NCI-H345 treated with DMSO at 0.1 percent for 48 hours (cell line): ENCODE data around the gene RAP1GAP.
"Not testable (repeated sequence)": the region's sequence is repeated elsewhere in the genome, so short reads cannot be mapped to it uniquely, and the experiment has no call there.

Source experiments
- DNase-seq: peaks from one replicate; lab custom pipeline; 2025; ENCODE audit not compliant: unreplicated experiment; lab: John Stamatoyannopoulos, UW

Gene RAP1GAP

GRCh38 chr1:21680381-21680780 is 11.2 kb upstream of the RAP1GAP start:
- DNase-seq: no peak

- no peak for DNase-seq
Measured at GRCh38 chr1:21677168-21677567, 8.0 kb upstream of the RAP1GAP start.

DNA sequence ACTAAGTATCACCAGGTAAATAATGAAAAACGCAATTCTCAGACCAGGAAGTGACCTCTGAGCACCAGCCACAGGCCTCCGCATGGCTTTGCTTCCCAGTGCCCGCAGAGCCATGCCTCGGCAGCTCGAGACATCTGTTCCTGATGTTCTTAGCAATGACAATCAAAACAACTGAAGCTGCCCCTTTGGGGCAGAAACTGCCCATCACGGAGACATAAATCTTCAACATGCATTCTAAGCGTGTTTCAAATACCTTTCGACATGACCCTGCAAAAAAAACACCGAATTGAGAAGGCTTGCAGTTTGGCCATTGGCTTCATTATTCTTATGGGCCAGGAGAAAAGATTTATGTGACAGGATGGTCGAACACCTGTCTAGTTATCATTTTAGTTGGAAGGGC is 5.8 kb upstream of the RAP1GAP start:
- DNase-seq: no peak

DNA sequence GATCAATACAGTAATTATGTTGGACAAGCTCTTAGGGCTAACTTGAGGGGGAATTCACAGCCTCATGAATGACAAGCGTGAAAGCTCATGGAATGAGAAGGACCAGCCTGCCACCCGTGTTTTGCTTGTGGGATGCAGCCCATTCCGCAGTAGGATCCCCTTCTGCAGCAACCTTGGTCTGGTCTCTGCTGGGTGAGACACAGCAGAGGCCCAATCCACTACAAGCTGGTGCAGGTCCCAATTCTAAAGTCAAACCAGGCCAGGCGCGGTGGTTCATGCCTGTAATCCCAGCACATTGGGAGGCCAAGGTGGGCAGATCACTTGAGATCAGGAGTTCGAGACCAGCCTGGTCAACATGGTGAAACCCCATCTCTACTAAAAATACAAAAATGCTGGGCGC is 4.7 kb upstream of the RAP1GAP start:
- not testable (repeated sequence) for DNase-seq

- DNase-seq: no peak
Measured at GRCh38 chr1:21673277-21673780, 4.2 kb upstream of the RAP1GAP start.

GRCh38 chr1:21672478-21673276 is 3.5 kb upstream of the RAP1GAP start:
- no peak for DNase-seq

DNA sequence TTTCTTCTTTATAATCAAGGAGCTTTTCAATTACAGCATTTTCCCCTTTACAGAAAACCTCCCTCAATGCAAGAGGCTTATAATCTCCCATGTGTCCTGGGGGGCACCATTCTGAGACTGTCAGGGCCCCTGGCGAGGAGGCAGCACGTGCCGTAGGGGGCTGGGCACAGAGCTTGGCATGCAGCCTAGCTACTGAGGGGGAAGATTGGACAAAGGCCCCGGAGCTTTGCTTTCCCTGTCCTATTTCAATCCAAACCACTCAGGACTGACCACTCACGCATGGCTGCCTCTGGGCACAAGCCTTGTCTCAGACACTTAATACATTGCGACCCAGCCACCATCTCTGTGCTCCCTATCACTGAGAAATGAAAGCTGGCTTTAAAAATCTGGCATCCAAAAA is 2.8 kb upstream of the RAP1GAP start:
- DNase-seq: no peak

- DNase-seq: no peak
Measured at GRCh38 chr1:21670956-21671902, 2.1 kb upstream of the RAP1GAP start.

DNA sequence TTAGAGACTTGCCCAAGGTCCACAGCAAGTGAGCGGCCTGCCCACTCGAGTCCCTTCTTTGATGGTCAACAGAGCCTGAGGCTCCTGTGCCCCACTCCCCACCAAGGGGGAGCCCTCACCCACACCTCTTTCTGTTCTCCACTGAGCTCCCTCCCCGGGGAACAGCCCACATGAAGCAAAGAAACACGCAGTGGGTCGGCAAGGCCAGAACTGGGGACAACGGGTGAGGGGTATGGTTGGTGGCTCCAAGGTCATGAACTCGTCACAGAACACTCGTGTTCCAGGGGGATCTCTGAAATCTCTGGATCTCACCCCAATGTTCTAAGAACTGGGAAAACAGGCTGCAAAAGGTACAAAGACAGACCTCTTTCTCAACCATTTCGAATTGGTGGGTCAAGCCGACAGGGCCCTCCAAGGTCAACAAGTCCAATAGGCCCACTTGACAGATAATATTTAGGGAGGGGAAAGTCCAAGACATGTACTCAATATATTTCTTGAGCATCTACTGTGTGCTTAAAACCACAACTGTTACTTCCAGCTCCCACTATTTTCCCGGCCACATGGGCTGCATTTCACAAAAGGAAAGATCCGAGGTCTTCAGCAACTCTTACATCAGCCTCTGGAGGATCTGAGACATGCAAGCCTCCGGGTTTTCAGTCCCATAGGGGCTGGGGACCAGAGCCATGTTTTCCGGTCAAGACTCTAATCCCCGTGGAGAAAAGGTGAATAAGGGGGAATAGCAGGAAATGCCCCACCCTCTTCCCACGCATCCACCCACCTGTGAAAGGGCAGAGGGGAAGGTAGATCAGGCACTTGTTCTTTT is 1.1 kb upstream of the RAP1GAP start:
- DNase-seq: no peak

- DNase-seq: no peak
Measured at GRCh38 chr1:21668951-21669257, 253 bp downstream of the RAP1GAP start.

DNA sequence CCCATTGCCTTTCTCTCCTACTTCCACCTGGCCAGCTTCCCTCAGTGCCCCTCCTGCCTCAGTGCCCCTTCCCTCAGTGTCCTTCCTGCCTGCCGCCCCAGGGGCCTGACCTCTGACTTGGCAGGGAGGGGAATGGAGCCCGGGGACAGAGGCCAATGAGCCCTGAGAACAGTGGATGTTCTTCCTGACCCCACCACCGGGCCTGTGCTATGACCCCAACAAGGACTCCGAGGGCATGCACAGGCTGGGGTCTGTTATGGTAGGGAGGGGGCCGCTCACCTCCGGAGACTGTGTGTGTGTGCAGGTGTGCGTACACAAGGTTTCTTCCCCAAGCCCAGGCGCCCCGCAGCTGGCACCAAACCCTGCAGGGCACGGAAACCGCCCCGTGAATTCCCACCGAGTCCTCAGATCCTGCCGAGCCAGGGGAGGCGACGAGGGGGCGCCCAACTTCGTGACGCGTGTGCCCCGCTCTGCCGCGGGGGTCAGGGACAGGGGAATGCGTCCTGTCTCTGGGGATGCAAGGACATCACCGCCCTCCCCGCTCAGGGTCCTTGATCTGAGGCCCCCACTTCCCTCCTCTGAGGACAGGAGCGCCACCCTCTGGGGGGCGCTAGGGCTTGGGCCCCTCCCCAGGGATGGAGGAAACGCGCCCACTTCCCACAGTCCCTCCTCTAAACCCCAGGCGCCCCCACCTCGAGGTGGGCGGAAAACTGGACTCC is 766 bp downstream of the RAP1GAP start:
- no peak for DNase-seq

- DNase-seq: no peak
Measured at GRCh38 chr1:21667348-21668231, 1.6 kb downstream of the RAP1GAP start.

DNA sequence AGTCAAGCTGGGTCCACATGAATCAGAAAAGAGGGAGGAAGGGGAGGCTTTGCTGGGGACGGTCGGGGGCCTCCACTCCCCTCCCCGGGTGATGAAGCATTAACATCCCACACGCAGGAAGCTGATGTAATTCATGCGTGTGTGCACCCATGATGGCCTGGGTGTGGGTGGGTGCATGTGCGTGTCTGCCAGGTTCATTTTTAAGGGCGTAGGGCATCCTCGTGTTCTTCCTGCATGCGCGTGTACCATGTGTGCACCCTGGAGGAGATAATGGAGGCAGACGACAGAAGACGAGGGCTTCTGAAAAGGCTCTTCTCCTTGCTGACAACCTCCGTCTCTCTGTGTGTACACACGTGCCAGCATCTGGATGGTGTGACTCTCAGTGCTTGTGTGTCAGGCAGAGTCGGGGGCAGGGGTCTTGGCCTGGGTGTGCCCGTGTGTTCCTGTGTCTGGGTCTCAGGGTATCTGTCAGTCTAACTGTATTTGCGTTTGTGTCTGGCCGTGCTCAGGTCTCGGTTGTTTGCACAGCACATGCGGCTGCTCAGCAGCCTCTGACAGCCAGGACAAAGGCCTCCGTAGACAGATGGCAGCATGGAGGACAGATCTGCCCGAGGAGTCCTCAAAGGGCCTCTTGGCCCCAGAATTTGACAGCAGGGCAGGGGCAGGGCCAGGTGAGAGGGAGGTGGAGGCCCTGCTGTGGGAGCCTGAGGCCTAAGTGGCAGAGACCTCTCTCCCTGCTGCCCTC is 2.4 kb downstream of the RAP1GAP start:
- DNase-seq: peak; percentile 22

DNA sequence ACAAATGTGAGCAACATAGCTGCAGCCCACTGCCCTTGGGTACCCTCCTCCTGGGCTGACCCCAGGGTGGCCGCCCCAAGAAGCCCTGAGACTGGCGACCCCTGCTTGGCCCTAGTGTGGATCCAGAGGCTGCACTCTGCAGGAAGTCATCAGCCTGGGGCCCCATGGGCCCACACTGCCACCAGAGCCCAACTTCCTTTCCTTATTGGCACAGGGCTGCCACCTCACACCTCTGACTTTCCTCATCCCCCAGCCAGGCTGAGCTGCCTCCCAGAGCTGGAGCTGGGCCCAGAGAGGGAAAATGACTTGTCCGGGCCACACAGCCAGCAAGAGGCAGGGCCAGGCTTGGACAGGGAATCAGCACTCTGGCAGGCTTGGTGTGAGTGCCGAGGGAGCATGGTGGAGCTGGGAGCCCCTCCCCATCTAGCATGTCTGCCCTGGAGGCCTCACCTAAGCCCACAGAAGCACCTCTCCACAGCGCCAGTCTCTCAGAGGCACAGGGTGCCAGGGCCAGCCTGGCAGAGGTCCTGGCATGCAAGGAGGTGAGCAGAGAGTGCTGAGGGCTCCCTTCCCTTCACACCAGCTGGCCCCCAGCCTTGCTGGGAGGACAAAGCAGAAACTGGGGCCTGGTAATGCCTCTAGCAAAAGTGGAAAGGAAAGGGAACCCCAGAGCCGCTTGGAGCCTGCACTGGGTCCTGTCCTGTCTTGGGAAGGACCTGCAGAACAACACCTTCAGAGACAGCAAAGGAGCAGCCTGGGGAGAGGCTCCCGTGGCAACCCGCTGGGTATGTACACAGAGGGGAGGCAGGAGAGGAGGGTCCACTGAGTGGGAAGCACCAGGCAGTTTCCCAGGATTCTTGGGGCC is 3.2 kb downstream of the RAP1GAP start:
- no peak for DNase-seq

- DNase-seq: no peak
Measured at GRCh38 chr1:21664806-21665588, 4.2 kb downstream of the RAP1GAP start.

DNA sequence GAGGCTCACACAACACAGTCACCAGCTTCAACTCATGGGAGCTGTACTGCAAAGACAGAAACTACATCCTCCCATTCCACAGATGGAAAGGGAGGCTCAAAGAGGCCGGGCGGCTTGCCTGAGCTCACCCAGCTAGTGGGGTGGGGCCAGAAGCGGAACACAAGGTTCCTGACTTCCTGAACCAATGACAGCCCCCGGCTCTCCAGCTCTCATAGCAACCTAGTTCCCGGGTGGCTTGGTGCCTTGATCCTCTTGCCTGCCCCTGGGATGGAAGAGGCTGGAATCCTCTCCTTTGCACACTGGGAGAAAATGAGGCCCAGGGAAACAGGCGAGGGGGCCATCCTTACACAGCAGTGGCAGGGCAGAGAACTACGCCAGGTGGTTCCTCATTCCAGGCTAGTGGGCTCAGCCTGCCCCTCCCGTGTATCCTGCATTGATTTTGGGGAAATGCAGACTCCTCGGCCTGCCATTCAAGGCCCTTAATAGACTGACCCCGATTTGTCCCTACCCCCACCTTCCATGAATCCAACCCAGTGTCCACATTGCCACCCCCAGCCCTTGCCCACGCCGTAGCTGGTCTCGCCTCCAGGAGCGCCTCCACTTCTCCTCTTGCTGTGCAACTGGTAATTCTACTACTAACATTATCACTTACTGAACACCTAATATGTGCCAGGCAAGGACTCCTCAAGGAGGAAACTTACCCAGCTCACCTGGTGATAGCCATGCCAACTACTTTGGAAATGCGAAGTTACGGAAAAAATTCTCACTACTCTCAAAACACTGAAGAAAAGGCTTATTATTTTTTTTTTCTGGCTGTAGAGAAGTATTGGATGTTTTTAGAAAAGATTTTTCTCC is 5.0 kb downstream of the RAP1GAP start:
- DNase-seq: no peak
